PC-3 (cell line): ENCODE results near the gene NHLRC2.

ENCODE experiments used
- EZH2 ChIP-seq: fragments of 300-600 bp; sonication (generic); IDR thresholded peaks from one replicate; pipeline ENCODE4 v1.6.1; 2017; ENCODE audit warnings: antibody characterized with exemption, mild to moderate bottlenecking, low read length; ENCODE audit not compliant: unreplicated experiment
- EZH2phosphoT487 ChIP-seq: fragments of 300-600 bp; sonication (generic); IDR thresholded peaks from 2 replicates; pipeline ENCODE4 v1.6.1; 2018; ENCODE audit warnings: mild to moderate bottlenecking, antibody characterized with exemption, low read length, borderline replicate concordance
- TF ChIP-seq, protein P1 (sequence below): fragments of 300-600 bp; sonication (generic); conservative IDR thresholded peaks from 2 replicates; pipeline ENCODE4 v1.5.1; 2017; ENCODE audit warnings: antibody characterized with exemption, low read depth, mild to moderate bottlenecking, low read length

DNA sequence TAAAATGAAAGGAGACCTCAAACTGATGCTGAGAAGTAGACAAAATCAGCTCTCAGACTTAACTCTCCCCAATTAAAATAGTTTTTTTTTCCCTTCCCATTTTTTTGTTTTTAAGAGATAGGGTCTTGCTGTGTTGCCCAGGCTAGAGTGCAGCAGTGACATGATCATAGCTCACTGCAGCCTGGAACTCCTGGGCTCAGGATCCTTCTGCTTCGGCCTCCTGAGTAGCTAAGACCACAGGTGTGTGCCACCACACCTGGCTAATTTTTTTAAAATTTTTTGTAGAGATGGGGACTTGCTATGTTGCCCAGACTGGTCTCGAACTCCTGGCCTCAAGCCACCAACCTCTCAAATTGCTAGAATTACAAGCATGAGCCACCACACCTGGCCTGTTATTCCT, 61.1 kb downstream of the NHLRC2 start:
- TF ChIP-seq, protein P1, sequence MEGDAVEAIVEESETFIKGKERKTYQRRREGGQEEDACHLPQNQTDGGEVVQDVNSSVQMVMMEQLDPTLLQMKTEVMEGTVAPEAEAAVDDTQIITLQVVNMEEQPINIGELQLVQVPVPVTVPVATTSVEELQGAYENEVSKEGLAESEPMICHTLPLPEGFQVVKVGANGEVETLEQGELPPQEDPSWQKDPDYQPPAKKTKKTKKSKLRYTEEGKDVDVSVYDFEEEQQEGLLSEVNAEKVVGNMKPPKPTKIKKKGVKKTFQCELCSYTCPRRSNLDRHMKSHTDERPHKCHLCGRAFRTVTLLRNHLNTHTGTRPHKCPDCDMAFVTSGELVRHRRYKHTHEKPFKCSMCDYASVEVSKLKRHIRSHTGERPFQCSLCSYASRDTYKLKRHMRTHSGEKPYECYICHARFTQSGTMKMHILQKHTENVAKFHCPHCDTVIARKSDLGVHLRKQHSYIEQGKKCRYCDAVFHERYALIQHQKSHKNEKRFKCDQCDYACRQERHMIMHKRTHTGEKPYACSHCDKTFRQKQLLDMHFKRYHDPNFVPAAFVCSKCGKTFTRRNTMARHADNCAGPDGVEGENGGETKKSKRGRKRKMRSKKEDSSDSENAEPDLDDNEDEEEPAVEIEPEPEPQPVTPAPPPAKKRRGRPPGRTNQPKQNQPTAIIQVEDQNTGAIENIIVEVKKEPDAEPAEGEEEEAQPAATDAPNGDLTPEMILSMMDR: no peak
- no peak for TF ChIP-seq EZH2
- no peak for TF ChIP-seq EZH2phosphoT487
